Activated naive CD8-positive, alpha-beta T cell treated with anti-CD3 and anti-CD28 coated beads for 36 hours (primary cell): ENCODE data around the gene ANKRD13C. TPM values are rescaled to one million over a fixed set of nuclear protein-coding genes. Genes with fewer than 3 reads are reported as not detected.
"Not testable (repeated sequence)": the region's sequence is repeated elsewhere in the genome, so short reads cannot be mapped to it uniquely, and the experiment has no call there.

Source experiments
- DNase-seq: peaks from one replicate; pipeline ENCODE4 v3.0.0; 2021
- H3K27ac Mint-ChIP-seq: one replicate; pipeline ENCODE4 v1.8.0; 2022; ENCODE audit warnings: mild to moderate bottlenecking, moderate library complexity, mixed read lengths
- H3K27me3 Mint-ChIP-seq: one replicate; pipeline ENCODE4 v1.8.0; 2022; ENCODE audit warnings: mild to moderate bottlenecking, mixed read lengths
- H3K36me3 Mint-ChIP-seq: one replicate; pipeline ENCODE4 v1.8.0; 2021; ENCODE audit warnings: mild to moderate bottlenecking, mixed read lengths
- H3K4me1 Mint-ChIP-seq: one replicate; pipeline ENCODE4 v1.8.0; 2021; ENCODE audit warnings: mixed read lengths
- H3K4me3 Mint-ChIP-seq: one replicate; pipeline ENCODE4 v1.8.0; 2022; ENCODE audit warnings: mild to moderate bottlenecking, moderate library complexity, mixed read lengths
- H3K9me3 Mint-ChIP-seq: one replicate; pipeline ENCODE4 v1.8.0; 2022; ENCODE audit warnings: mixed read lengths
- total RNA-seq, 2 experiments: library from RNA; stranded (reverse); gene quantifications; one replicate each; pipeline ENCODE4 v1.2.3, GENCODE V29; 2021

The ANKRD13C gene
- 10 to 100 TPM; 18.9 to 19.7 TPM for total RNA-seq

- peaks cover 30% of the 10 kb centered on the region for H3K4me1 Mint-ChIP-seq
- DNase-seq, result peak; percentile 90
Observed at GRCh38 chr1:70354332-70355110, at the start of gene ANKRD13C. ANKRD13C (minus strand) TSS chr1:70354722; CDS start chr1:70354408, 314 bp downstream.

GRCh38 chr1:70403759-70404158 is 49.2 kb upstream of the ANKRD13C start:
- no peak for DNase-seq
- no peaks in the 10 kb centered on the region for H3K36me3 Mint-ChIP-seq
- H3K9me3 Mint-ChIP-seq, result no peaks in the 10 kb centered on the region
- H3K27me3 Mint-ChIP-seq, result peaks cover 12% of the 10 kb centered on the region
- H3K4me3 Mint-ChIP-seq, result no peak overlapping the region
- no peaks in the 10 kb centered on the region for H3K4me1 Mint-ChIP-seq
- no peak overlapping the region for H3K27ac Mint-ChIP-seq

More at GRCh38 chr1:70354332-70355110, at the start of gene ANKRD13C:
- Mint-ChIP-seq H3K27me3 (no peaks in the 10 kb centered on the region), H3K27ac (peak within 1 kb of the TSS; percentile 100), H3K4me3 (peak within 1 kb of the TSS; percentile 98), H3K36me3 (peaks cover 18% of the 10 kb centered on the region), H3K9me3 (peaks cover 3% of the 10 kb centered on the region)

GRCh38 chr1:70401974-70402373 is 47.5 kb upstream of the ANKRD13C start:
- Mint-ChIP-seq H3K4me1 (no peaks in the 10 kb centered on the region), H3K4me3 (no peak overlapping the region), H3K27ac (no peak overlapping the region), H3K36me3 (no peaks in the 10 kb centered on the region), H3K9me3 (no peaks in the 10 kb centered on the region), H3K27me3 (peaks cover 15% of the 10 kb centered on the region)
- no peak for DNase-seq

GRCh38 chr1:70400335-70400734 is 45.8 kb upstream of the ANKRD13C start:
- H3K9me3 Mint-ChIP-seq, result no peaks in the 10 kb centered on the region
- H3K27ac Mint-ChIP-seq, result no peak overlapping the region
- peaks cover 7% of the 10 kb centered on the region for H3K27me3 Mint-ChIP-seq
- H3K36me3 Mint-ChIP-seq, result no peaks in the 10 kb centered on the region
- no peak overlapping the region for H3K4me3 Mint-ChIP-seq
- no peaks in the 10 kb centered on the region for H3K4me1 Mint-ChIP-seq
- no peak for DNase-seq

- Mint-ChIP-seq H3K9me3 (no peaks in the 10 kb centered on the region), H3K27me3 (peaks cover 7% of the 10 kb centered on the region), H3K27ac (no peak overlapping the region), H3K4me3 (no peak overlapping the region), H3K36me3 (no peaks in the 10 kb centered on the region), H3K4me1 (no peaks in the 10 kb centered on the region)
- no peak for DNase-seq
Observed at GRCh38 chr1:70397013-70397412, 42.5 kb upstream of the ANKRD13C start.

- Mint-ChIP-seq H3K9me3 (no peaks in the 10 kb centered on the region), H3K27ac (no peak overlapping the region), H3K4me3 (no peak overlapping the region), H3K27me3 (peaks cover 7% of the 10 kb centered on the region), H3K36me3 (no peaks in the 10 kb centered on the region), H3K4me1 (no peaks in the 10 kb centered on the region)
- DNase-seq, result no peak
Observed at GRCh38 chr1:70396607-70397006, 42.1 kb upstream of the ANKRD13C start.

- Mint-ChIP-seq H3K4me3 (no peak overlapping the region), H3K27ac (no peak overlapping the region), H3K36me3 (no peaks in the 10 kb centered on the region), H3K4me1 (no peaks in the 10 kb centered on the region), H3K27me3 (peaks cover 15% of the 10 kb centered on the region), H3K9me3 (no peaks in the 10 kb centered on the region)
- no peak for DNase-seq
Observed at GRCh38 chr1:70392626-70393025, 38.1 kb upstream of the ANKRD13C start.

- Mint-ChIP-seq H3K4me1 (no peaks in the 10 kb centered on the region), H3K4me3 (no peak overlapping the region), H3K27ac (no peak overlapping the region), H3K9me3 (no peaks in the 10 kb centered on the region), H3K36me3 (no peaks in the 10 kb centered on the region), H3K27me3 (peaks cover 11% of the 10 kb centered on the region)
- no peak for DNase-seq
Observed at GRCh38 chr1:70387507-70387906, 33.0 kb upstream of the ANKRD13C start.

GRCh38 chr1:70386121-70386520 is 31.6 kb upstream of the ANKRD13C start:
- Mint-ChIP-seq H3K4me1 (no peaks in the 10 kb centered on the region), H3K9me3 (no peaks in the 10 kb centered on the region), H3K36me3 (no peaks in the 10 kb centered on the region)

GRCh38 chr1:70385477-70385876 is 31.0 kb upstream of the ANKRD13C start:
- Mint-ChIP-seq H3K27me3 (peaks cover 11% of the 10 kb centered on the region), H3K36me3 (no peaks in the 10 kb centered on the region), H3K9me3 (no peaks in the 10 kb centered on the region), H3K4me1 (no peaks in the 10 kb centered on the region), H3K4me3 (no peak overlapping the region), H3K27ac (no peak overlapping the region)
- no peak for DNase-seq

More at GRCh38 chr1:70386121-70386520, 31.6 kb upstream of the ANKRD13C start:
- no peak for DNase-seq
- H3K27me3 Mint-ChIP-seq, result peaks cover 11% of the 10 kb centered on the region
- H3K4me3 Mint-ChIP-seq, result no peak overlapping the region
- no peak overlapping the region for H3K27ac Mint-ChIP-seq

GRCh38 chr1:70384542-70384941 is 30.0 kb upstream of the ANKRD13C start:
- no peaks in the 10 kb centered on the region for H3K9me3 Mint-ChIP-seq
- H3K4me1 Mint-ChIP-seq, result no peaks in the 10 kb centered on the region
- H3K4me3 Mint-ChIP-seq, result no peak overlapping the region
- no peak for DNase-seq
- H3K27me3 Mint-ChIP-seq, result peaks cover 11% of the 10 kb centered on the region
- no peak overlapping the region for H3K27ac Mint-ChIP-seq
- no peaks in the 10 kb centered on the region for H3K36me3 Mint-ChIP-seq

- H3K27ac Mint-ChIP-seq, result no peak overlapping the region
- H3K4me3 Mint-ChIP-seq, result no peak overlapping the region
- no peaks in the 10 kb centered on the region for H3K4me1 Mint-ChIP-seq
- peaks cover 3% of the 10 kb centered on the region for H3K27me3 Mint-ChIP-seq
- H3K9me3 Mint-ChIP-seq, result no peaks in the 10 kb centered on the region
- no peaks in the 10 kb centered on the region for H3K36me3 Mint-ChIP-seq
- no peak for DNase-seq
Observed at GRCh38 chr1:70383483-70383882, 29.0 kb upstream of the ANKRD13C start.

GRCh38 chr1:70382682-70383081 is 28.2 kb upstream of the ANKRD13C start:
- H3K27ac Mint-ChIP-seq, result no peak overlapping the region

GRCh38 chr1:70376196-70376595 is 21.7 kb upstream of the ANKRD13C start:
- Mint-ChIP-seq H3K36me3 (no peaks in the 10 kb centered on the region), H3K27ac (no peak overlapping the region), H3K4me3 (no peak overlapping the region), H3K9me3 (no peaks in the 10 kb centered on the region), H3K4me1 (no peaks in the 10 kb centered on the region), H3K27me3 (no peaks in the 10 kb centered on the region)
- DNase-seq, result no peak

More at GRCh38 chr1:70382682-70383081, 28.2 kb upstream of the ANKRD13C start:
- Mint-ChIP-seq H3K36me3 (no peaks in the 10 kb centered on the region), H3K27me3 (no peaks in the 10 kb centered on the region), H3K9me3 (no peaks in the 10 kb centered on the region), H3K4me1 (no peaks in the 10 kb centered on the region), H3K4me3 (no peak overlapping the region)
- DNase-seq, result no peak

- not testable (repeated sequence) for H3K4me1 Mint-ChIP-seq, H3K4me3 Mint-ChIP-seq, H3K36me3 Mint-ChIP-seq, DNase-seq, H3K27me3 Mint-ChIP-seq, H3K27ac Mint-ChIP-seq, H3K9me3 Mint-ChIP-seq
Observed at GRCh38 chr1:70373580-70373979, 19.1 kb upstream of the ANKRD13C start.

- Mint-ChIP-seq H3K27ac (no peak overlapping the region), H3K27me3 (no peaks in the 10 kb centered on the region), H3K4me1 (no peaks in the 10 kb centered on the region), H3K4me3 (no peak overlapping the region), H3K36me3 (no peaks in the 10 kb centered on the region), H3K9me3 (no peaks in the 10 kb centered on the region)
- DNase-seq, result no peak
Observed at GRCh38 chr1:70372426-70372825, 17.9 kb upstream of the ANKRD13C start.
